ENCODE data around the gene UTP25.

DNA sequence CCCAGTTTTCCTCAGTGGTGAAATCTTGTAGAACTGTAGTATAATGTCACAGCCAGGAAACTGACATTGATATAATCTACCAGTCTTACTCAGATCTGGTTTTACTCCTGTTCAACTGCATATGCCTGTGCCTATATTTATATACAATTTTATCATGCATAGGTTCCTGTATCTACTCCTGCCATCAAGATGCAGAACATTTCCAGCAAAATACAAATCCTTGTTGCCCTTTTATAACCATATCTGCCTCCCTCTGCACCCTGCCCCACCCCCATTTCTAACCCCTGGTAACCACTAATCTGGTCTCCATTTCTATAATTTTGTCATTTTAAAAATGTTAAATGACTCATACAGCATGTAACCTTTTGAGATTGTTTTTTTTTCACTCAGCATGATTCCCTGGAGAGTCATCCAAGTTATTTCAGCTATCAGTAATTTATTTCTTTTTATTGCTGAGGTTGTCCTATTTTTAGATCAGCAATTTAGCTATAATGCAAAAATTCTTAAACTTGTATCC lies 8.1 kb downstream of the UTP25 start:
- TF ChIP-seq RCOR1 (IDR thresholded peaks at IDR 0.05; ENCODE audit: insufficient replicate concordance, low read length) (no peak), BHLHE40 (IDR thresholded peaks at IDR 0.05; ENCODE audit: low read depth, low read length) (no peak), POLR2A (IDR thresholded peaks at IDR 0.05; ENCODE audit: low read depth, low read length) (no peak), RFX5 (IDR thresholded peaks at IDR 0.05; ENCODE audit: low read depth, low read length) (no peak), RAD21 (IDR thresholded peaks at IDR 0.05; ENCODE audit: low read length) (no peak), SMC3 (IDR thresholded peaks at IDR 0.05; ENCODE audit: low read depth, low read length) (no peak), MXI1 (IDR thresholded peaks at IDR 0.05; ENCODE audit: borderline replicate concordance, low read depth, low read length) (no peak)
- TF ChIP-seq, protein P1, sequence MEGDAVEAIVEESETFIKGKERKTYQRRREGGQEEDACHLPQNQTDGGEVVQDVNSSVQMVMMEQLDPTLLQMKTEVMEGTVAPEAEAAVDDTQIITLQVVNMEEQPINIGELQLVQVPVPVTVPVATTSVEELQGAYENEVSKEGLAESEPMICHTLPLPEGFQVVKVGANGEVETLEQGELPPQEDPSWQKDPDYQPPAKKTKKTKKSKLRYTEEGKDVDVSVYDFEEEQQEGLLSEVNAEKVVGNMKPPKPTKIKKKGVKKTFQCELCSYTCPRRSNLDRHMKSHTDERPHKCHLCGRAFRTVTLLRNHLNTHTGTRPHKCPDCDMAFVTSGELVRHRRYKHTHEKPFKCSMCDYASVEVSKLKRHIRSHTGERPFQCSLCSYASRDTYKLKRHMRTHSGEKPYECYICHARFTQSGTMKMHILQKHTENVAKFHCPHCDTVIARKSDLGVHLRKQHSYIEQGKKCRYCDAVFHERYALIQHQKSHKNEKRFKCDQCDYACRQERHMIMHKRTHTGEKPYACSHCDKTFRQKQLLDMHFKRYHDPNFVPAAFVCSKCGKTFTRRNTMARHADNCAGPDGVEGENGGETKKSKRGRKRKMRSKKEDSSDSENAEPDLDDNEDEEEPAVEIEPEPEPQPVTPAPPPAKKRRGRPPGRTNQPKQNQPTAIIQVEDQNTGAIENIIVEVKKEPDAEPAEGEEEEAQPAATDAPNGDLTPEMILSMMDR (conservative IDR thresholded peaks at IDR 0.05; ENCODE audit: low read depth, low read length), result no peak
- TF ChIP-seq, protein P2, sequence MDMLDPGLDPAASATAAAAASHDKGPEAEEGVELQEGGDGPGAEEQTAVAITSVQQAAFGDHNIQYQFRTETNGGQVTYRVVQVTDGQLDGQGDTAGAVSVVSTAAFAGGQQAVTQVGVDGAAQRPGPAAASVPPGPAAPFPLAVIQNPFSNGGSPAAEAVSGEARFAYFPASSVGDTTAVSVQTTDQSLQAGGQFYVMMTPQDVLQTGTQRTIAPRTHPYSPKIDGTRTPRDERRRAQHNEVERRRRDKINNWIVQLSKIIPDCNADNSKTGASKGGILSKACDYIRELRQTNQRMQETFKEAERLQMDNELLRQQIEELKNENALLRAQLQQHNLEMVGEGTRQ (IDR thresholded peaks at IDR 0.05; ENCODE audit: low read depth, low read length), result no peak
